ENCODE measurements around the gene SERTM1. TPM values are rescaled to one million over a fixed set of nuclear protein-coding genes. Genes with fewer than 3 reads are reported as not detected.

Gene SERTM1
- total RNA-seq, 1 experiment from 2014 or later: 0.24 TPM

GRCh38 chr13:36706755-36707154, 32.9 kb downstream of the SERTM1 start:
- no peak overlapping the region for H3K14ac ChIP-seq (ENCODE audit: insufficient read depth, low read length)
- H2BK12ac ChIP-seq (ENCODE audit: insufficient read length, low read depth, low read length): no peak overlapping the region
- no peak overlapping the region for H3K9ac ChIP-seq (ENCODE audit: extremely low read depth, insufficient read length, low read length)
- no peak overlapping the region for H3K23ac ChIP-seq (ENCODE audit: insufficient read length, low read depth, low read length)
- no peak overlapping the region for H3K4ac ChIP-seq (ENCODE audit: low read depth, low read length)
- no peak for TF ChIP-seq CTCF (conservative IDR thresholded peaks at IDR 0.05)
- H2BK120ac ChIP-seq (ENCODE audit: low read depth, low read length, poor library complexity, severe bottlenecking): no peak overlapping the region
- no peak overlapping the region for H2BK5ac ChIP-seq (ENCODE audit: insufficient read length, low read length)
- WGBS (ENCODE audit: extremely low coverage, insufficient read length, low lambda C conversion rate): no CpG with 5 or more reads among the region's 1 CpG
- no peak overlapping the region for H2BK20ac ChIP-seq (ENCODE audit: low read depth, low read length, poor library complexity, severe bottlenecking)
- H3K9me3 ChIP-seq (ENCODE audit: control insufficient read depth, low read depth, low read length): no peaks in the 10 kb centered on the region
- H3K4me3 Mint-ChIP-seq: no peak overlapping the region
- H3K23me2 ChIP-seq (ENCODE audit: insufficient read length, low read depth, low read length, poor library complexity, severe bottlenecking): peaks cover 3% of the 10 kb centered on the region
- no peaks in the 10 kb centered on the region; a peak in 2 of 5 replicates for H3K9me3 Mint-ChIP-seq
- H4K91ac ChIP-seq (ENCODE audit: insufficient read length, low read depth, low read length): no peak overlapping the region
- no peaks in the 10 kb centered on the region for H3K27me3 ChIP-seq (ENCODE audit: insufficient read depth, low read length)
- H3K18ac ChIP-seq (ENCODE audit: insufficient read length, low read depth, low read length): no peak overlapping the region
- H3K4me2 ChIP-seq (ENCODE audit: insufficient read depth, insufficient read length, low read length): no peak overlapping the region
- no peaks in the 10 kb centered on the region; a peak in 1 of 4 replicates for H3K4me1 Mint-ChIP-seq
- H3K56ac ChIP-seq (ENCODE audit: insufficient read length, low read depth, low read length): no peak overlapping the region
- H3K79me2 ChIP-seq (ENCODE audit: insufficient read depth, low read length): no peaks in the 10 kb centered on the region
- H3K27ac ChIP-seq (ENCODE audit: insufficient read length, low read depth, low read length): no peak overlapping the region
- no peak overlapping the region for H3T11ph ChIP-seq (ENCODE audit: low read length)
- no peak overlapping the region for H2BK15ac ChIP-seq (ENCODE audit: low read depth, low read length)
- H3K4me1 ChIP-seq (ENCODE audit: insufficient read depth, low read length): no peaks in the 10 kb centered on the region
- no peak for DNase-seq
- no peak overlapping the region for H2AFZ ChIP-seq (ENCODE audit: low read length)
- H3K79me1 ChIP-seq (ENCODE audit: insufficient read depth, low read depth, low read length, poor library complexity, severe bottlenecking): no peaks in the 10 kb centered on the region
- no peak overlapping the region for H4K5ac ChIP-seq (ENCODE audit: insufficient read length, low read depth, low read length)
- no peaks in the 10 kb centered on the region for H3K36me3 Mint-ChIP-seq (ENCODE audit: insufficient read depth in 1 of 3, low read depth in 3 of 3)
- no peaks in the 10 kb centered on the region for H4K20me1 ChIP-seq (ENCODE audit: control insufficient read depth, insufficient read depth, insufficient read length)
- no peaks in the 10 kb centered on the region for H3K27me3 Mint-ChIP-seq (ENCODE audit: low read depth)
- H4K8ac ChIP-seq (replicated peaks; ENCODE audit: insufficient read length, low read depth, low read length): no peak overlapping the region
- no peak overlapping the region for H3K27ac Mint-ChIP-seq
- no peak overlapping the region for H2AK5ac ChIP-seq (ENCODE audit: insufficient read length, low read length)

Measured in H9 (cell line).